Body of pancreas (tissue), 4 donors: ENCODE measurements around the gene JADE3.

Source experiments
- POLR2A ChIP-seq, 3 donors: fragments of 450-650 bp; IDR thresholded peaks; one replicate each; pipeline ENCODE4 v1.6.1; 2016; ENCODE audit warnings: antibody characterized with exemption in 3 of 3, mild to moderate bottlenecking in 2 of 3
- TF ChIP-seq, protein P1 (sequence below), 7 experiments: fragments of 450-650 bp in 4 of 7; fragments of 200-600 bp in 3 of 7; sonication (generic) in 3 of 7; IDR thresholded peaks; one replicate each; pipeline ENCODE4 v1.5.1; 2016 to 2019; ENCODE audit warnings: antibody characterized with exemption in 7 of 7

DNA sequence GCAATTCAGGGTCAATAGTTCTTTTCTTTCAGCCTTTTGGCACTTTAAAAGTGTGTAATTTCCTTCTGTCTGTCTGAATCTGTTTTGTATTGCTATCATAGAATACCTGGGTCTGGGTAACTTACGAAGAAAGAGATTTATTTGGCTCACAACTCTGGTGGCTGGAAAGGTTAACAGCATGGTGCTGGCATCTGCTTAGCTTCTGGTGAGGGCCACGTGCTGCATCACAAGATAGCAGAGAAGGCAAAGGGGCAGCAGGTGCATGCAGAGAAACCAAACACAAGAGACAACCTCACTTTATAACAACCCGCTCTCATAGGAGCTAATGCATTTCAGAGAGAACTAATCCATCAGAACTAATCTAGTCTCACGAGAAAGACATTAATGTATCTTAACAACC, 184.8 kb downstream of the JADE3 start:
- TF ChIP-seq, protein P1, sequence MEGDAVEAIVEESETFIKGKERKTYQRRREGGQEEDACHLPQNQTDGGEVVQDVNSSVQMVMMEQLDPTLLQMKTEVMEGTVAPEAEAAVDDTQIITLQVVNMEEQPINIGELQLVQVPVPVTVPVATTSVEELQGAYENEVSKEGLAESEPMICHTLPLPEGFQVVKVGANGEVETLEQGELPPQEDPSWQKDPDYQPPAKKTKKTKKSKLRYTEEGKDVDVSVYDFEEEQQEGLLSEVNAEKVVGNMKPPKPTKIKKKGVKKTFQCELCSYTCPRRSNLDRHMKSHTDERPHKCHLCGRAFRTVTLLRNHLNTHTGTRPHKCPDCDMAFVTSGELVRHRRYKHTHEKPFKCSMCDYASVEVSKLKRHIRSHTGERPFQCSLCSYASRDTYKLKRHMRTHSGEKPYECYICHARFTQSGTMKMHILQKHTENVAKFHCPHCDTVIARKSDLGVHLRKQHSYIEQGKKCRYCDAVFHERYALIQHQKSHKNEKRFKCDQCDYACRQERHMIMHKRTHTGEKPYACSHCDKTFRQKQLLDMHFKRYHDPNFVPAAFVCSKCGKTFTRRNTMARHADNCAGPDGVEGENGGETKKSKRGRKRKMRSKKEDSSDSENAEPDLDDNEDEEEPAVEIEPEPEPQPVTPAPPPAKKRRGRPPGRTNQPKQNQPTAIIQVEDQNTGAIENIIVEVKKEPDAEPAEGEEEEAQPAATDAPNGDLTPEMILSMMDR (IDR thresholded peaks at IDR 0.05): no peak
- TF ChIP-seq POLR2A (IDR thresholded peaks at IDR 0.05): no peak
